Body of pancreas (tissue), 4 donors: ENCODE results near the gene DAGLB. TPM values are rescaled to one million over a fixed set of nuclear protein-coding genes. Genes with fewer than 3 reads are reported as not detected.

Source experiments
- ATAC-seq: fragments of 150-250 bp; one replicate; pipeline ENCODE4 v1.9.1; 2016
- DNase-seq, 4 donors: peaks; one replicate each; pipeline ENCODE4 v3.0.0-alpha.2; 2019
- H3K27ac ChIP-seq, 4 donors: fragments of 200-600 bp; sonication (generic); 1 replicate in 3 of 4; 2 replicates in 1 of 4; pipeline versions ENCODE4 v1.5.1 to v1.6.1; 2016 to 2019; ENCODE audit warnings: mild to moderate bottlenecking in 1 of 4, mixed read lengths in 1 of 4, moderate library complexity in 1 of 4
- H3K27me3 ChIP-seq, 2 donors: fragments of 200-600 bp; sonication (generic); one replicate each; pipeline ENCODE4 v1.6.0; 2016; ENCODE audit warnings: mild to moderate bottlenecking in 1 of 2
- H3K36me3 ChIP-seq, 2 donors: fragments of 200-600 bp; sonication (generic); replicated peaks in 1 of 2; 2 replicates each; pipeline ENCODE4 v1.5.1; 2016; ENCODE audit warnings: low read depth in 2 of 2; ENCODE audit not compliant: insufficient read depth in 1 of 2
- H3K4me1 ChIP-seq: fragments of 200-600 bp; sonication (generic); one replicate; pipeline ENCODE4 v1.6.0; 2016
- H3K4me3 ChIP-seq, 2 donors: fragments of 200-600 bp; sonication (generic); 1 replicate in 1 of 2; 2 replicates in 1 of 2; pipeline ENCODE4 v1.5.1; 2016 to 2019
- H3K9me3 ChIP-seq, 3 donors: fragments of 200-600 bp; sonication (generic); 1 replicate in 2 of 3; 2 replicates in 1 of 3; pipeline ENCODE4 v1.5.1; 2016
- CTCF ChIP-seq, 7 experiments: fragments of 450-650 bp in 4 of 7; fragments of 200-600 bp in 3 of 7; sonication (generic) in 3 of 7; IDR thresholded peaks; one replicate each; pipeline ENCODE4 v1.5.1; 2016 to 2019; ENCODE audit warnings: antibody characterized with exemption in 7 of 7
- POLR2A ChIP-seq, 3 donors: fragments of 450-650 bp; IDR thresholded peaks; one replicate each; pipeline ENCODE4 v1.6.1; 2016; ENCODE audit warnings: antibody characterized with exemption in 3 of 3, mild to moderate bottlenecking in 2 of 3
- WGBS, 2 donors: methylation state at CpG; one replicate each; pipeline ENCODE4 v1.1.5; 2017; 5-methylcytosine and 5-hydroxymethylcytosine counted together
- intact Hi-C: fragments of 100-400 bp; cut with DNase I; formaldehyde crosslinking; loops from one replicate; pipeline ENCODE4 v1.15.1; 2023
- total RNA-seq, 2 donors: library from RNA; depleted of rRNA; stranded (reverse); fragments of >200 nt; gene quantifications; one replicate each; pipeline ENCODE4 v1.1.0, GENCODE V29; 2016

The DAGLB gene
- total RNA-seq, 2 donors from 2014 or later = 7.8 to 34.6 TPM

- DNase-seq (no peak), ATAC-seq (no peak)
- intact Hi-C loops = no loop called here
- 78 to 83% methylated on average over 3 of the region's 3 CpGs for WGBS, 2 donors
- Histone ChIP-seq H3K9me3 (no peaks in the 10 kb centered on the region), H3K27ac (peak overlapping the region; percentile 25 to 74 (median 56)), H3K4me1 (peaks cover 38% of the 10 kb centered on the region), H3K27me3 (no peaks in the 10 kb centered on the region), H3K4me3 (no peak overlapping the region), H3K36me3 (peaks cover 0 to 4% of the 10 kb centered on the region in 2 donors)
- no peak for TF ChIP-seq CTCF (IDR thresholded peaks at IDR 0.05)
- no peak for TF ChIP-seq POLR2A (IDR thresholded peaks at IDR 0.05)
These were observed 54.1 kb downstream of the DAGLB start for GRCh38 chr7:6393667-6394056.

- peak; percentile 73 for ATAC-seq
- H3K27ac ChIP-seq = peak overlapping the region; percentile 25 to 74 (median 56)
- no peaks in the 10 kb centered on the region for H3K9me3 ChIP-seq
- peaks cover 0 to 4% of the 10 kb centered on the region in 2 donors for H3K36me3 ChIP-seq
- TF ChIP-seq CTCF (IDR thresholded peaks at IDR 0.05) = no peak
- no peak for TF ChIP-seq POLR2A (IDR thresholded peaks at IDR 0.05)
- intact Hi-C loops = no loop called here
- WGBS, 2 donors = 59% methylated on average over 8 to 11 of the region's 11 CpGs
- DNase-seq = peak; percentile 65 to 87 (median 81)
- H3K4me1 ChIP-seq = peaks cover 38% of the 10 kb centered on the region
- no peak overlapping the region for H3K4me3 ChIP-seq
- H3K27me3 ChIP-seq = no peaks in the 10 kb centered on the region
These were observed 54.8 kb downstream of the DAGLB start for GRCh38 chr7:6392712-6393666.

GRCh38 chr7:6389728-6390127 is 58.0 kb downstream of the DAGLB start:
- DNase-seq (no peak), ATAC-seq (no peak)
- Histone ChIP-seq H3K36me3 (peaks cover 0 to 4% of the 10 kb centered on the region in 2 donors), H3K4me3 (no peak overlapping the region), H3K4me1 (peaks cover 56% of the 10 kb centered on the region), H3K9me3 (no peaks in the 10 kb centered on the region), H3K27ac (no peak overlapping the region), H3K27me3 (no peaks in the 10 kb centered on the region)
- TF ChIP-seq CTCF (IDR thresholded peaks at IDR 0.05) (no peak), POLR2A (IDR thresholded peaks at IDR 0.05) (no peak)
- 77 to 91% methylated on average over 2 of the region's 2 CpGs for WGBS, 2 donors
- intact Hi-C loops = no loop called here

- peaks cover 0 to 1% of the 10 kb centered on the region in 2 donors for H3K36me3 ChIP-seq
- intact Hi-C loops = no loop called here
- peaks cover 54% of the 10 kb centered on the region for H3K4me1 ChIP-seq
- no peak for ATAC-seq
- no peaks in the 10 kb centered on the region for H3K9me3 ChIP-seq
- TF ChIP-seq CTCF (IDR thresholded peaks at IDR 0.05) = no peak
- peak overlapping the region in 2 of 4 donors; percentile 5 to 87 for H3K27ac ChIP-seq
- DNase-seq = no peak
- 82 to 91% methylated on average over 7 of the region's 7 CpGs for WGBS, 2 donors
- no peaks in the 10 kb centered on the region for H3K27me3 ChIP-seq
- H3K4me3 ChIP-seq = no peak overlapping the region
These were observed 59.9 kb downstream of the DAGLB start for GRCh38 chr7:6387734-6388294.
